ENCODE measurements around the gene CCDC134.

CCDC134 gene

DNA sequence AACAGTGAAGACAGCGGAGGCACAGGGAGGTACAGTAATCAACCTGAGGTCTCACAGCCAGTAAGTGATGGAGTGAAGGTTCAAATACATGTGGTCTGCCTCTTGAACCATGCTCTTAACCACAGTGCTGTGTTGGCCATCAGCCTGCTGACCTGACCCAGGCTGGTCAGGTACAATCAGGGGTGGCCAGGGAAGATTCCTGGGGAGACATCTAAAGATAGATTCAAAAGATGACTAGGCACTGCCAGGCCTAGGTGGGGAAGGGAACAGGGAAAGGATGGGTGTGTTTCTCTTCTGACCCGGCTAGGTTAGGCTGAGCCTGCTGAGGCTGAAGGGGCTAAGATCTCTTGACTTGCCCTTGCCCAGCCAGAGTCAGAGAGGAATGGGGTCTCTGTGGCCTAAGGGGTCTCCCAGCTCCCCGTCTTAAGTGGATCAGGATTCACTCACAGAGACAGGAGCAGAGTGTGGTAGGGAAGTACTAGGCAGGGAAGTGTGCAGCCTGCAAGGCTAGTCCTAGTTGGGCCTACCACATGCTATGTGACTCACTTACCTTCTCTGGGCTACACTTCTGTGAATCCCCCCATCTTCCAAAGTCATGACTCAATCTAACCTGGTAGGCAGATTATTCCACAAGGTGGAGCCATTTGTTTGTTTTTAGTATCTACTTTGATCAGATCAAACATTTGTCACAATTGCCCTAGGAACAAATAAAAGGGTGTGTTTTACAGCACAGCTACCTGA, 22.0 kb downstream of the CCDC134 start:
- Histone ChIP-seq H3K4me1 (peaks cover 6% of the 10 kb centered on the region; the same call in 1 of the 2 replicates), H3K4me3 (no peak overlapping the region), H3K36me3 (replicated peaks) (peaks cover 6% of the 10 kb centered on the region; the same call in 1 of the 2 replicates), H3K27me3 (ENCODE audit: low read depth) (no peaks in the 10 kb centered on the region), H3K9me3 (no peaks in the 10 kb centered on the region)
- in situ Hi-C loops (cut with MboI; ENCODE audit: low sequenced_read_pairs): no loop called here
- DNase-seq (ENCODE audit: low spot score in 2 of 2): peak in 1 of 2 experiments; percentile 40

GRCh38 chr22:41823797-41824196, 23.3 kb downstream of the CCDC134 start:
- H3K27me3 ChIP-seq (ENCODE audit: low read depth): no peaks in the 10 kb centered on the region
- H3K4me1 ChIP-seq: peaks cover 6% of the 10 kb centered on the region; the same call in 1 of the 2 replicates
- H3K36me3 ChIP-seq (replicated peaks): peaks cover 6% of the 10 kb centered on the region; the same call in 1 of the 2 replicates
- H3K9me3 ChIP-seq: no peaks in the 10 kb centered on the region
- no peak overlapping the region for H3K4me3 ChIP-seq
- no peak for DNase-seq (ENCODE audit: low spot score in 2 of 2)
- in situ Hi-C loops (cut with MboI; ENCODE audit: low sequenced_read_pairs): no loop called here

DNA sequence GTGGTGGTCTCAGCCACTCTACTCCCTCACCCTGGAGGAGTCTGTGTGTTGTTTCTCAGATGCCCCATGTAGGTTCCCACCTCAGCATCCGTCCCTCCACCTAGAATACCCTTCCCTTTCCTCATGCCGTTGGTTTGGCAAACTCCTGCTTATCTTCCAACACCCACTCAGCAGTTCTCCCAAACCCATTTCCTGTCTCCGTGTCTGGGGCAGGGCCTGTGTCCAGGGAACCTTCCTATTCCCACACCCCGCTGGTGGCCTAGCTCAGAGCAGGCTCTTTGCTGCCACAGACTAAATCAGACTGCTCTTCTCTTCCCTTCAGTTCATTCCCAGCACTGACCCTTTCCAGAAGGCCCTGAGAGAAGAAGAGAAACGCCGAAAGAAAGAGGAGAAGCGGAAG, 24.9 kb downstream of the CCDC134 start:
- in situ Hi-C loops (cut with MboI; ENCODE audit: low sequenced_read_pairs): no loop called here
- no peak for DNase-seq (ENCODE audit: low spot score in 2 of 2)
- H3K4me1 ChIP-seq: peaks cover 6% of the 10 kb centered on the region; the same call in 1 of the 2 replicates
- no peaks in the 10 kb centered on the region for H3K9me3 ChIP-seq
- H3K4me3 ChIP-seq: no peak overlapping the region
- H3K36me3 ChIP-seq (replicated peaks): peaks cover 4% of the 10 kb centered on the region; the same call in 1 of the 2 replicates
- H3K27me3 ChIP-seq (ENCODE audit: low read depth): no peaks in the 10 kb centered on the region

- DNase-seq (ENCODE audit: low spot score in 2 of 2): no peak
- no peak overlapping the region for H3K4me3 ChIP-seq
- no peaks in the 10 kb centered on the region for H3K27me3 ChIP-seq (ENCODE audit: low read depth)
- H3K9me3 ChIP-seq: no peaks in the 10 kb centered on the region
- H3K36me3 ChIP-seq (replicated peaks): peaks cover 4% of the 10 kb centered on the region; the same call in 1 of the 2 replicates
- peaks cover 6% of the 10 kb centered on the region; the same call in 1 of the 2 replicates for H3K4me1 ChIP-seq
- in situ Hi-C loops (cut with MboI; ENCODE audit: low sequenced_read_pairs): no loop called here
Measured at GRCh38 chr22:41826021-41826420, 25.5 kb downstream of the CCDC134 start.

DNA sequence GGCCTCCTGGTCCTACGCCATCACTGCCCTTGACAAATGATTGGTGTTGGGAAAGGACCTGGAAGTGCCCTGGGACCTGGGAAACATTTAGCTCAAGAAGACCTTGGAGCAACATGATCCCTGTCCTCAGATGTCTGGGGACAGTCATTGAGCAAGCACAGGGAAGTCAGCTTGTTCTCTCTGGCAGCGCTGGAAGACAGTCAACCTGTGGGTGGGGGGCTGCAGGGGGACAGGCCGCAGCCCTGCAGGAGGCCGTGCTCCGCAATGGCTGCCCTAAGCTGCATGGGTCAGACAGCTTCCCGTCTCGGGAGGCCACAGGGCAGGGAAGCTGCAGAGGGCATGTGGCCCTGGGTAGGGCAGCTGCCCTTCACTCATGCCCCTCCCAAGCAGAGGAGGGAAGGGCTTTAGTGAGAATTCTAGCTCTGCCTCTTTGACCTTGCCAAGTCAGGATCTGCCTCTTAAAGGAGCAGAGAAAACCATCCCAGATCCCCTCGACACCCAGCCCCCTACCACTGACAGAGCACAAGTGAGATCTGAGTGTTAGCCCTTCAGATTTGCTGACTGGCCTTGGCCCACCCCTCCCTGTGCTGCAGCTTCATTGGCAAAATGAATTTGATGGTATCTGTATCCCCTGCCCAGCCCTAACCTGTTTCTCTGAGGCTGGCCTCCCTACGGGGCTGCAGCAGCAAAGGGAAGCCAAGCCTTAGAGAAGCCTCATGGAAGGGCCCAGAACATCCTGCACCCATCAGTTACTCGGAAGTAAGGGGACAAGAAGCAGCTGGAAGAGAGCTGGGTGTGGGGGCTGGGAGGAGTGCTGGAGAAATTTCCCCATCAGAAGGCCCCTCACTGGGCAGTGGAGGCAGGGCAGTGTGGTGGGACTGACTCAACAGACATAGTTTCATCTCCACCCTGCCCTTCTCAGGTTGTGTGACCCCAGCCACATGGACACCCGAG, 26.2 kb downstream of the CCDC134 start:
- Histone ChIP-seq H3K27me3 (ENCODE audit: low read depth) (no peaks in the 10 kb centered on the region), H3K4me1 (peaks cover 6% of the 10 kb centered on the region; the same call in 1 of the 2 replicates), H3K4me3 (no peak overlapping the region), H3K36me3 (replicated peaks) (peaks cover 4% of the 10 kb centered on the region; the same call in 1 of the 2 replicates), H3K9me3 (no peaks in the 10 kb centered on the region)
- DNase-seq (ENCODE audit: low spot score in 2 of 2): no peak
- in situ Hi-C loops (cut with MboI; ENCODE audit: low sequenced_read_pairs): no loop called here

GRCh38 chr22:41827671-41828070, 27.2 kb downstream of the CCDC134 start:
- Histone ChIP-seq H3K36me3 (replicated peaks) (peaks cover 4% of the 10 kb centered on the region; the same call in 1 of the 2 replicates), H3K4me1 (peaks cover 11% of the 10 kb centered on the region), H3K4me3 (no peak overlapping the region), H3K27me3 (ENCODE audit: low read depth) (no peaks in the 10 kb centered on the region), H3K9me3 (no peaks in the 10 kb centered on the region)
- in situ Hi-C loops (cut with MboI; ENCODE audit: low sequenced_read_pairs): no loop called here
- DNase-seq (ENCODE audit: low spot score in 2 of 2): no peak

GRCh38 chr22:41828516-41828915, 28.0 kb downstream of the CCDC134 start:
- no peaks in the 10 kb centered on the region for H3K27me3 ChIP-seq (ENCODE audit: low read depth)
- no peaks in the 10 kb centered on the region for H3K9me3 ChIP-seq
- H3K36me3 ChIP-seq (replicated peaks): peaks cover 8% of the 10 kb centered on the region
- DNase-seq (ENCODE audit: low spot score in 2 of 2): no peak
- no peak overlapping the region for H3K4me3 ChIP-seq
- in situ Hi-C loops (cut with MboI; ENCODE audit: low sequenced_read_pairs): no loop called here
- peaks cover 10% of the 10 kb centered on the region for H3K4me1 ChIP-seq

- Histone ChIP-seq H3K27me3 (ENCODE audit: low read depth) (no peaks in the 10 kb centered on the region), H3K4me3 (no peak overlapping the region), H3K36me3 (replicated peaks) (peaks cover 17% of the 10 kb centered on the region), H3K4me1 (peaks cover 10% of the 10 kb centered on the region), H3K9me3 (no peaks in the 10 kb centered on the region)
- in situ Hi-C loops (cut with MboI; ENCODE audit: low sequenced_read_pairs): no loop called here
- DNase-seq (ENCODE audit: low spot score in 2 of 2): no peak
Measured at GRCh38 chr22:41830174-41830573, 29.7 kb downstream of the CCDC134 start.

DNA sequence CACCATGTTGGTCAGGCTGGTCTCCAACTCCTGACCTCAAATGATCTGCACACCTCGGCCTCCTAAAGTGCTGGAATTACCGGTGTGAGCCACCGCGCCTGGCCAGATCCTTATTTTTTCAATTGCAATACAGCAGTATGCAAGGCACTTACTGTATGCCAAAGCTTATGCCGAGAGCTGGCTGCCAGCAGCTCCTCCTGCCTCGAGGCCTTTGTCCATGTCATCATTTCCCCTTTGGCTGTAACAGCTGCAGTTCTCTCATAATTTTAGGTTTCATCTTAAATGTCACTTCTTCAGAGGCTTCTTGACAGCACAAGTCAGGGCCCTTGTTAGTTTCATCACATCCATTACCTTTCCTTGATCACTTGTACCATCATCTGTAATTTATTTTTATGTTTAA, 30.9 kb downstream of the CCDC134 start:
- H3K36me3 ChIP-seq (replicated peaks): peaks cover 24% of the 10 kb centered on the region
- in situ Hi-C loops (cut with MboI; ENCODE audit: low sequenced_read_pairs): no loop called here
- no peaks in the 10 kb centered on the region for H3K9me3 ChIP-seq
- H3K27me3 ChIP-seq (ENCODE audit: low read depth): no peaks in the 10 kb centered on the region
- peaks cover 10% of the 10 kb centered on the region for H3K4me1 ChIP-seq
- H3K4me3 ChIP-seq: no peak overlapping the region
- no peak for DNase-seq (ENCODE audit: low spot score in 2 of 2)

- Histone ChIP-seq H3K4me3 (peak overlapping the region; percentile 77), H3K9me3 (no peaks in the 10 kb centered on the region), H3K4me1 (peaks cover 10% of the 10 kb centered on the region), H3K27me3 (ENCODE audit: low read depth) (no peaks in the 10 kb centered on the region), H3K36me3 (replicated peaks) (peaks cover 30% of the 10 kb centered on the region)
- peak in 1 of 2 experiments; percentile 24 for DNase-seq (ENCODE audit: low spot score in 2 of 2)
- in situ Hi-C loops (cut with MboI; ENCODE audit: low sequenced_read_pairs): no loop called here
Measured at GRCh38 chr22:41831828-41832552, 31.5 kb downstream of the CCDC134 start.

DNA sequence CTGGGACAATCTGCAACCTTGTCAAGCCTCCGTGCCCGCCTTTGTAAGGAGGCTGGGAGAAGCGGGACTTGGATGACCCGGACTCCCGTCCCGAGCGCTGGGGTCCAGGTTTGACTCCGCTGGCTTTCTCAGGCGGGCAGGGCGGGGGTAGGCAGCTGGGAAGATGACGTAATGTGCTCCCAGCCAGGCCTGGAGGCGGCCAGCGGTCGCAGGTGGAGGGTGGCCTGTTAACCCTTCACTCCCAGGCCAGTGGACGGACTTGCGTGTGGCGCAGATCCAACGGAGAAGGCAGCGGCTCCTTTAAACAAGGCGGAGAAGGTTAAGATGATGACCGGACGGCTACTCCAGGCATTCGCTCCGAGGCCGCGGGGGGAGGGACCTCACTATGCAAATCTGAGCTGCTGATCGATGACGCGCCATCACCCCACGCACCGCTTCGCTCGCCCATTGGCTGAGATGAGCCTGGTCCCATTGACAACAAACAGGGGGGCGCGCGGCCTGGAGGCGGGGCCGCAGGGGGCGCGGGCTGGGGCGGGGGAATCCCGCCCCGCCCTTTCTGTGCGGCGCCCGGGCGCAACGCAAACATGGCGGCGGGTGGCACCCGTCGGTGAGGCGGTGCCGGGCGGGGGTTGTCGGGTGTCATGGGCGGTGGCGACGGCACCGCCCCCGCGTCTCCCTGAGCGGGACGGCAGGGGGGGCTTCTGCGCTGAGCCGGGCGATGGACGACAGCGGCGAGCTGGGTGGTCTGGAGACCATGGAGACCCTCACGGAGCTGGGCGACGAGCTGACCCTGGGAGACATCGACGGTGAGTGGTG, 32.3 kb downstream of the CCDC134 start, which contains the start of gene SREBF2:
Gene SREBF2 (plus strand): TSS at position 553 of the 816 bp plus-strand sequence. CDS start 166 bp downstream, at position 719.
- Histone ChIP-seq H3K4me3 (peak within 1 kb of the TSS; percentile 77), H3K27me3 (ENCODE audit: low read depth) (no peaks in the 10 kb centered on the region), H3K9me3 (no peaks in the 10 kb centered on the region), H3K4me1 (peaks cover 10% of the 10 kb centered on the region), H3K36me3 (replicated peaks) (peaks cover 32% of the 10 kb centered on the region)
- DNase-seq (ENCODE audit: low spot score in 2 of 2): peak; percentile 98 to 100
- in situ Hi-C loops (cut with MboI; ENCODE audit: low sequenced_read_pairs): no loop called here

GRCh38 chr22:41833369-41834004, 33.0 kb downstream of the CCDC134 start:
- Histone ChIP-seq H3K27me3 (ENCODE audit: low read depth) (no peaks in the 10 kb centered on the region), H3K36me3 (replicated peaks) (peaks cover 37% of the 10 kb centered on the region), H3K9me3 (no peaks in the 10 kb centered on the region), H3K4me3 (peak overlapping the region; percentile 77), H3K4me1 (peaks cover 10% of the 10 kb centered on the region)
- DNase-seq (ENCODE audit: low spot score in 2 of 2): peak in 1 of 2 experiments; percentile 57
- in situ Hi-C loops (cut with MboI; ENCODE audit: low sequenced_read_pairs): no loop called here
